GM18519 (cell line): Measurements from ENCODE around the gene CNTN2.

Experiments
- ATAC-seq: cut with Tn5 transposase; IDR thresholded peaks from one replicate; pipeline ENCODE4 v1.9.1; 2021; ENCODE audit warnings: mild to moderate bottlenecking, moderate library complexity; ENCODE audit not compliant: unreplicated experiment, low FRiP score

The CNTN2 gene

DNA sequence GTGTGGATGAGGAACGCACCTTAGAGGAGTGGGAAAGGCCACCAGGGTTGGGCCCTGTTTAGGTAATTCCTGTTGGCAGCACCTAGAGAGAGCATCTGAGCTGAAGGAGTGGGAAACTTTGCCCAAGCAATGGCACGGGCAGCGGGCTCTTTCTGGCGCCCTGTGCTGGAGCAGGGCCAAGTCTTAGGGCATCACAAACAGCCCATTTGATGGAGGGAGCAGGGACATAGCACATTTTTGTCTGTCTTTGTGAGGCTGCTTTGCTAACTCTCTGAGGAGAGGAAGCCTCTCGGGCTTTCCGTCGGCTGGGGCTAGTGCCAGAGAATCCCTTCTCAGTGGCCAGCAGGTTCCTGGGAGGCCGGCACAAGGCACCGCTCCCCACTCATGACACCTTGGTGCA, 22.5 kb upstream of the CNTN2 start:
- ATAC-seq: no peak

DNA sequence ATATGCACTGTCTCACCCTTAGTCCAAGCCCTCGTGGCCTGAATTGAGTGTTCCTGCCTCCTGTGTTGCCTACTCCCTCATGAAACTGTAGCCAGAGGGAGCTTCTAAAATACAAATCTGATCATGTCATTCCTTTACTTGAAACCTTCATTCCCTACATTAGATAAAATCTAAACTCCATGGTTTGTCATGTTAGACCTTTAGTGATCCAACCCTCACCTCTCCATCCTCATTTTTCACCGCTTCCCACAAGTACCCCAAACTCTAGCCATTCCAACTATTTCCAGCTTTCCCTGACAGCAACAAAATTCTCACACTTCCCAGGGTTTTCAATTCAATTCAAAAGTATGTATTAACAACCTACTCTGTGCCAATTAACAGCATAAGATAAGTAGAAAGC, 18.3 kb upstream of the CNTN2 start:
- no peak for ATAC-seq

DNA sequence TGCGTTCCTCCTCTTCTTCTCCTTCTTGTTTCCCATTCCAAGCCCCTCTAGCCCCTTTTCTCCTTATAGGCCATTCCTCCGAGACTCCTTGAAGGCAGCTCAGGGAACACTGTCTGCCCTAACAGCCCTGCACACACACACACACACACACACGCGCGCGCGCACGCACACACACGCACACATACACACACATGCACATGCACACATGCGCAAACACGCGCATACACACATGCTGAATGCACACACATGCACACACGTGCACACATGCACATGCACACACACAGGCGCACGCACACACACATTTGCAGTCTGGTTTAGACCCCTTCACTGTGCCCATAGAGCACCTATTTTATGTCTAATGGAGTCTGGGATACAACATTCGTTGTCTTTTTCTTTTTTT, 17.8 kb upstream of the CNTN2 start:
- no peak for ATAC-seq

DNA sequence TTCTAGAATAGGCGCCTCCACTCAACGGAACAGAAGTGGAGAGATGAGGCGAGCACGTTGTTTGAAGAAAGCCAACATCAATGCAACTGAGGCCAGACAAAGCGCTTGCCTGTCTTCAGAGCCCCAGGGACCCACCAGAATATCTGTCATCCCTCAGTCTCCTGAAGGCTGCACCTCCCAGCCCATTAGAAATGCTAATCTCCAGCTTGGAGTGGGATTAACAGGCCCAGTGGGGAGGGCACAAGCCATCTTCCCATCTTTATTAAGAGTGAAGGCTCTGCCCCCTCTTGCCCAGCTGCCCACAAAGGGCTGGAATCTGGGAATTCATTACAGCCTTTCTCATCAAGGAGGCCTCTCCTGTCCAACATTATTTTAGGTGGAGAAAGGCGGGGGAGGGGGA, 16.8 kb upstream of the CNTN2 start:
- ATAC-seq: no peak

DNA sequence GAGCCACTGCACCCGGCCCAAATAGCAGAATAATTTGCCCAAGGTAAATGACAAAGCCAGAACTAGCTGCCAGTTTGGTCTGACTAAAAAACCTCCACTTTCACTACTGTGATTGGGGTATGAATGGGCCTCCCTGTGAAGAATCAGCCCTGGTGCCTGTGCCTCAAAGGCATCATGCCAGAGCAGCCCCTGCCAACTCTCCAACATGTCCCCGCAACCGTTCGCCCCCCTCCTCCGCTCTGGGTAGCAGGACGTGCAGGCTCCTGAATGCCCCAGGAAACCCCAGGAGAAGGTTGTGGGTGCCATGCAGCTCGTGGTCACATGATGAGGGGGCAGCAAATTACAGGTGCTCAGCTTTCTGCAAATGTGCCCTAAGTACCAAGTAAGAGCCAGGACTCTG, 14.6 kb upstream of the CNTN2 start:
- ATAC-seq: no peak

DNA sequence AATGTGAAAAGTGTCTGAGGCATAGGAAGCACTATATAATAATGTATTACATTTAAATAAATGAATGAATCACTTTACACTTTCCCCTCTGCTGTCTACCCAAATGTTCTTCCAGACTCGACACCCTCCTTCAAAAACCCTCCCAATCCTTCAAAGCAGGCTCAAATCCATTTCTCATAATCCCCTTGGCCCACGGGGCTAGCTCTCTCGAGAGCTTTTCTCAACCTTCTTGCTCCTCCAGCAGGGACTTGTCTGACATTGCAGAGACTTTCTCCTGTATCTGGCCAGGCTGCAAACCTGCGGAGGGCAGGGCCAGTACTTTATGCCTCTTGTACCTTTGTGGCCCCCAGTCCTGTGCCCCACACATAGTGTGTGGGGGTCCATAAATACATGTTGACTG, 14.1 kb upstream of the CNTN2 start:
- no peak for ATAC-seq

DNA sequence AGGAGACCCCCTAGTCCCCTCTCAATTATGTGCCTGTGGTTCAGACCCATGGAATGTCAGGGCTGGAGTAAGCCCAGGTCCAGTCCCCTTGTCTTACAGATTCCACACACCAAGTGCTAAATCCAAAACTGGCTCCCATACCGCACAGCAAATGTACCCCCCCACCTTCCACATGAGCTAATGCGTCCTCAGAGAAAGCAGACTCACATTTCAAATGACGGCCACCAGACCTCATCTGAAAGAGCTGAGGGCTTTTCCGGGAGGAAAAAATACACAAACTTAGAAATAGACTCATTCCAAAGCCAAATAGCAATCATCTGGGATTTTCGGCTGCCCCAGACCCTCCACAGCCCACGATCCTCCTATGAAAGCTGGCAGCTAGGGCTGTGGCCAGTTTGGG, 12.8 kb upstream of the CNTN2 start:
- ATAC-seq: no peak

DNA sequence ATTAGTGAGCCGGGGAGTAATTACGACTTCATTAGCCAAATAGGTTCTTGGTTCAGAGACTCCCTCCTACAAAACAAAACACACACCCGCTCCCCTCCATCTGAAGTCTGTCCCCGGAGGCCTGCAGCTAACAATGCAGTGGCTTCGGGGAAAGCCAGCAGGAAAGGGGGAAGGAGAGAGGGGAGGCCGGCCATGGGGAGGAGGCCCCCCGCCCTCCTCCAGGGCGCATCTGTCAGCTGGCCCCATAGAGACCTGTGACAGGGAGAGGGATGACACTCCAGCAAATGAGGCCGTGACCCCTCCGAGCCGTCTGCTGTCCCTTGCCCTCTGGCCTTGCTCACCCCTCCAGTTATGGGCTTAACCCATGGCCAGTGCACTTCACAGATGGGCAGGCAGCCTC, 12.1 kb upstream of the CNTN2 start:
- ATAC-seq: no peak

DNA sequence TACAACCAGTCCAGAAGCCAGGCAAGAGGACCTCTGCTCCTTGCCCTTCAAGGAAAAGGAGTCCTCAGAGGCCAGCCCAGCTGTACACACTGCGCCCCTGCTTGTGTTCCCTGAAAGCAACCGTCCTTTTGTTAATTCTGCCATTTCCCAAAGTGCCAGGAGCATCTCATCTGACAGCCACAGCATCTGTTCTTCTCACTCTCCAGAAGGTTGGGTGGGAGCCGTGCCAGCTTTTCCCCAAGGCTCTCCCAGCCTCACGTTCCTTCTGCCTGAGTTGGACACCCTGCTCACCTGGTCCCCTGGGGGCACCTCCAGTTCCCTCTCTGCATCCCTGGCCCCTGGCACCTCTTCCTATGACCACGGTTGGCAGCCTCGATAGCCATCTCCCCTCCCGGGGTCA, 10.5 kb upstream of the CNTN2 start:
- ATAC-seq: no peak

DNA sequence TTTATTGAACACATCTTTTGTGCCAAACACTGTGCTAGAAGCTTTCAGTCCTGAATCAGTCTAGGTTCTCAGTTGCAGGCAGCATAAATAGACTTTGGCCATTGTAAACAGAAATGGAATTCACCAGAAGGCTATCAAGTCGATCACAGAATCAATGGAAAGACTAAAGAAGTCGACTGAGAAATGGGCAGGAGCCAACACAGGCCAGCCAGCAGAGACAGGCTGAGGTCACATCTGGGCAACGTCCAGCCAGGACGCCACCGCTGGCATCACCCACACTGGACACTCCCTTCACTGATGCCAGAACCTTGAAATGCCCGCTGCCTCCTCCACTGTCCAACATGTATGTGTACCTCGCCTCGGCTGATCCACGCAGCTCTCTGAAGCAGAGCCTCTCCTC, 5.5 kb upstream of the CNTN2 start:
- no peak for ATAC-seq

DNA sequence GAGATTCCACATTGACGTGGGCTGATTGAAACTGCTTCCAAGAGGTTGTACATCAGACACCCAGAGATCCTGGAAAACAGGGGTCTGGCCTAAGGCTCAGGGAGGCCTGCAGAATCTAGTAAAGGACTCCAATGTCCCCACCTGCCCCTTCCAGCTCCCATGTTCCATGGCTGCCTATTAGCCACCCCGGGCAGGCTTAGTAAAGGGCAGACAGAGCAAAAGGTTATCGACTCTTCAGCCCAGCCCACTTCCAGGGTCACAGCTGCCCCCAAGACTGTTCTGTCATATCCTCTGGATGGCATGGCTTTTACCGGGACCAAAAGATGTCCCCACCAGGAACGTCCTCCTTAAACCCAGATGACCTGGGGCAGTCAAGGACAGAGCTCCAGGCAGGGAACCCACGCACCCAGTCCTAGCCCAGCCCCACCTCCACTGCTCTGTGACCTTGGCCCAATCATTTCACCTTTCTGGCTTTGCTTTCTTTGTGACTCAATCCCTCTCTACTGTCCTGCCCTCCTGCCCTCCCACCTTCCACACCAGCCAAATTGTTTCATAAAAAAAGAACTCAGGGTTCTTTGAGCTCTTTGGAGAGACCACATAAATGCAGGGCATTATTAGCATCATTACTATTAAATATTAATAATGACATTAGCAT, 4.8 kb upstream of the CNTN2 start:
- ATAC-seq: no peak

DNA sequence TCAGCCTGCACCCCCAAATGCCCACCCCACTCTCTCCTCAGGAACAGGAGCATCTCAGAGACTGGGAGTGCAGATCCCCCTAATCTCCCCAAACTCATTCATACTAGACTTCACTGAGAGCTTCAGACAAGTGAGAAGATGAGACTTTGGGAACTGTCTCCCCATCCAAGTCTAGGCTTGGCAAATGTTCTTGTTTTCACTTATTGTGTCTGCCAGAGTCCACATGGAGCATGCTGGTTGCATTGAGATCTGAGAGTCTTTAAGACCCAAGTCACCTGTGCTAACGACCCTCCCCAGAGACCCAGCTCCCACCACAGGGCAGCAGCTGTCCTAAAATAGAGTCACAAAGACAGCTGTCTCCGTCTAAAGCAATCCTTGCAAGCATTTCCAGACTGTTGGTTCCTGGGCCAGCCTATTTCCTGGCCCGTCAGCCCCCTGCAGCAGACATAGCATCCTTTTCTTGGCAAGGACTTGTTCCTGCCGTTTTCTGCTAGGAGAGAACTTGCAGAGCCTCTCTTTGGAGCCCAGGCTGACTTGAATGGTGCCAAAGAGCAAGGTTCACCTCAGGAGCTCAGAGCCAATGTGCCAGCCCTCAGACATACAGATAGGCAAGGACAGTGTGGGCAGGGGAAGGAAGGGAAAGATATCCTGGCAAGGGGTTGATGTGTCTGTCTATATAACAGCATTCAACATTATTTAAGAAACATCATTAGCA, 1.9 kb upstream of the CNTN2 start:
- no peak for ATAC-seq

DNA sequence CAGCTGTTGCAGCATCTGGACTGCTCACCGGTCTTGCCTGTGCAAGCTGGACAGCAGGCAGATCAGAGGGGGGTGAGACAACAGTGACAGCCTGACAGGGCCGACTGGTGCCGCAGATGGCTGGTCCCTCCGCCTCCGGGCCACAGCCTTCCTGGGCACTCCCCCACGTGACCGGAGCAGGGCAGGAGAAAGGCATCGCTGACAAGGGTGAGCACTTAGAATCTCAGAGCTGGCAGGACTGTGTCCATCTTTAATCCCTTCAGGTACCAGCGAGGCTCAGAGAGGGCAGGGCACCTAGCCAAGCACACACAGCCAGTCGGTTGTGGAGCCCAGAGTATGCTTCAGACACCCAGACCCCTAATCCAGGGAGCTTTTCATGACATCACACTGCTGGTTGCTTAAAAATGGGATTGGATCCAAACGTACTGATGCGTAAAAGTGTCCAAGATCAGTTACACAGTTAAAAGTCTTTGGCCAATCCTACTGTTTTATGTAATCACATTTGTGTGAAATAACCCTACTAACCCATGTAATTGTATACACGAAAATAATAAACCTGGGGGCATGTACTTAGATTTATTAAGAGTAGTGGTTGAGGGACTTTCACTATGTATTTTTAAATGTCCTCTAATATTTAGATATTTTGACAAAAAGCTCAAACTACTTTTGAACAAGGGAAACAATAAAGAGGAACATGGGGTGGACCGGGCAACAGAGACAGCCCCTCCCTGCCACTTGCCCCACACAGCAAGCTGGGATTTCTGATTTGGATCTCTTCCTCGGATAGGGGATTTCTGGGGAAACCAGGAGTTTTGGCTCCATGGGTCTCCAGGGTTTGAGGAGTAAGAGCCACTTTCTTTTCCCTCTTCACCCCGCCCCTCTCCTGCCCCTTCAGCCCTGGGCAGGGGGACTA, 758 bp upstream of the CNTN2 start:
- no peak for ATAC-seq

DNA sequence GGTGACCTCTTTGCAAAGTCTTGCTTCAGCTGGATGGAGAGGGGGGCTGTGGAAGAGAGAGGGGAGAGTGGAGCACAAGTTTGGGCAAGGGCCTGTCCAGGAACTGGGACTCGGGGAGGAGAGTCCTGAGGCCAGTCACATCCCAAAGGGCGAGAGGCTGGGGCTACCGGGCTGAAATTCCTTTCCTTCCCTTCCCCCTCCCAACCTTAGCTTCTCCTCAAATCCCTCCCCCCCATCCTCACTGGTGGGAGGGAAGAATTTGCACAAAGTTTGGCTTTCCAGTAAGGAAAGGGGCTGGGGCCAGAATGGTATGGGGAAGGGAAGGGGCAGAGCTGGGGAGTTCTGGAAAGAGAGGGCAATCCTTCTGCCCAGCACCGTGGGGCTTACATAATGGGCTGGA, 854 bp downstream of the CNTN2 start:
- no peak for ATAC-seq

DNA sequence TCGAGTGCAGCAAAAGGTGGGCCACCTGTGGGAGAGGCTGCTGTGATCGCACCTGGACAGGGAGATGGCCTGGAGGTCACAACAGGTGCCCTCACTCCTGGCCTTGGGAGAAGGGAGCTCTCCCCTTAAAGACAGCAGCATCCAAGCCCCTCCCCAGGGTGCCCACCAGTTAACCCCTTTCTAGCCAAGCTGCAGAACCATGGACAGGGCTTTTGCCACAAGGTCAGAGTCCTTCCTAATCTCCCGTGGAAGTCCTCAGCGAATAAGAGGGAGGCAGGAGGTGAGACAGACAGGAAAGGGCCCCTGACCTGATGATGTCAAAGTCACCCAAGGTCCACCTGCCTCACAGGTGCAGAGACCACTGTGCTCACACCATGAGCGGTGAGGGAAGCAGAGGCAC, 1.7 kb downstream of the CNTN2 start:
- ATAC-seq: no peak

DNA sequence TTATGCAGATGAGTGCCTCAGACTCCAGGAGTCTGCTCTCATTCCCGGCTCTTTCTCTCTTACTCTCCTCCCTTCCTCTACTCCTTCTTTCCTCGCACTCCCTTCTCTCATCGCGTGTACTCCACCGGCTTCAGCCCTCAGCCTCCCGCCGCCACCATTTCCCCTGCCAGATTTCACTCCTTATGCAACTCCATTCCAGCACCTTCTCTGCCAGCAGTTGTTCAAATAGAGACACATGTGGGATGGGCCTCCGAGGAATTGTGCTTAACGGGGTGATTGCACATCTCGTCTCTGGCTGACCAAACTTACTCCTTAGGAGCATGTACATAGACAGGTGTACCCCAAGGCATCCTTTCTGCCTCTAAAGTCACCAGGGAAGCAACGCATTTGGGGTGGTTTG, 2.1 kb downstream of the CNTN2 start:
- no peak for ATAC-seq

DNA sequence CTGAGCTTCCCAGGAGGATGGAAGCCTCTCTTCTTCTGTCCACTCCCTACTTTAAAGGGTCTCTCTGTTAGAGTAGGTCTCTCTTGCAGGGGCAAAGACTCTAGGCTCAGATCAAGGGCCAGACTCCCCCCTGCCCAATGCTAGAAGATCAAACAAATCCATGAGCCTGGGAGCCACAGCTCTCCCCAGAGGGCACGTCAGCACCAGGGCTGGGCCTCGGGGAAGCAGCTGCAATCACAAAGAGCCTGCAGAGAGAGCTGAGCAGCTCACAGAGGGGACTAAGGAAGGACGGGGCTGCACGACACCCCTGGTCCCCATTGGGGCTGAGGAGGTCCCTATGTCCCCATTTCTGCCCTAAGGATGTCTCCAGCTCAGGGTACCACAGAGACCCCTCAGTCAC, 3.9 kb downstream of the CNTN2 start:
- ATAC-seq: no peak

DNA sequence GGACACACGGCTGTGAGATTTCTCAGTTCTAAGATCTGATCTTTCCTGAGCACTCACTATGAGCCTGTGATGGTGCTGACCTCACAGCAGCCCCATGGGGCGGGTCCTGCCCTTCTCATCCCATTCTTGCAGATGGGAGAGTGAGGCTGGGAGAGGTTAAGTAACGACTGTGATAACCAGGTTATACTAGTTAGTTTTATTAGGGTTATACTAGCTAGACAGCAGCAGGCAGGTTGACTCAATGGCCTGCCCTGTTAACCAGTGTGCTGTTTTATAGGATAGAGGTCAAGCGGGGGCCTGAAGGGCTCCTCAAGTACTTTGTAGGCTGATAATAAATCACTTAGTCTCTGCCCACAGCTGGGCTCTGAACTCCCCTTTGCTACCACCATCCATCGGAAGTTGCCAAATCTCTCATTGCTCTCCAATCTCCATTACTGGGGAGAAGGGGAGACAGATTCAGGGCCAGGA, 4.8 kb downstream of the CNTN2 start:
- no peak for ATAC-seq

DNA sequence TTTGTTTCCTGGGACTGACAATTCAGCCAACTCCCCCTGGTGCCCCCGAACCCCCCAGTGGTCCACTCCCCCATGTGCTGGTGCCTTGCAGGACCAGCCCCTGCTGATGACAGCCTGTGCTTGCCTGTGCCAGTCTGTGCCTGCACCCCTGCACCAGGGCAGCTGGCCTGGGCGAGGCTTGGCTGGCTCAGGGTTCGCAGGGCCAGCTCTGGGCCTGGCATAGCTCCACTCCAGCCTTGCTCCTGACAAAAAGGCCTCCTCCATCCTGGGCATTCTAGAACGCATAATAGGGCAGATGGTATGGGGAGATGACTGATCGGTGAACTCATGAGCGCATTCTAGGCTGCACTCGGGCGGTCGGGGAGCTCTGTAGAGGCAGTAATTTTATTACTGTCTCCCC, 5.4 kb downstream of the CNTN2 start:
- no peak for ATAC-seq

DNA sequence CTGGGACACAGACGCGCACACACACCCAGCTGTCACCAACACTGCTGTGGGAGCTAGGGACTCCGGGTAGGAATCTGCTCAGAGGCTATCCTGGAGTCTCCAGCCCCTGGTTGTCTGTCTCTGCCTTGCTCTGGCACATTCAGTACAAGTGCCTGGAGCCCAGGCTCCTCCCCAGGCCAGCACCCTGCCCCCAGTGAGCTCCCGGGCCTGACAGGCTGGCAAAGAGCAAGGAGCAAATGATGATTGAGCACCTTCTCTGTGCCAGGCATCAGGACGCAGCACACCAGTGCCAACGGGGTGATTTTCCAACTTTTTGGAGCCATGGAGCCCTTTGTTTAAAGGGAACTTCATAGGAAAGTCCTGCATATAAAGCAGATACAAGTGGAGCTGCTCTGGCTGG, 6.5 kb downstream of the CNTN2 start:
- ATAC-seq: no peak

DNA sequence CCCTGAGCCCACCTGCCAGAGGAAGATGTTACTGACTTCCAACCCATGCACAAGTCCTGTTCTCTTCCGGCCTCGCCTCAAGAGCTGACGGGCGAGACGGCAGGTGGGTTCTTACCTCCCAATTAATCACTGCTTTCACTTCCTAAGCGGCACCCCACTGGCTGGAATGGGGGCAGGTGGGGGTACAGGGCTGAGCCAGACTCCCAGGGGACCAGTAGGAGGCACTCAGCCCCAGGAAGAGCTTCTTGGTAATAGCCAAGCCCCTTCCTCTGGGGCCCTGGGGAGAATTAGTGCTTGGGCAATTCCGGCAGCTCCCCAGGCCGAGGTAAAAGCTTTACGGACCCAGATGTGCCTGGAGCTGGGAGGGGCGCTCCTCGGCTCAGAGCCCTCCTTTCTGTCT, 9.7 kb downstream of the CNTN2 start:
- no peak for ATAC-seq
